Endothelial cell of umbilical vein (primary cell): Measurements from ENCODE around the gene ITFG1. TPM values are rescaled to one million over a fixed set of nuclear protein-coding genes. Genes with fewer than 3 reads are reported as not detected.
A peak's percentile ranks its signal among the peaks of the same experiment; 100 is the strongest.

ENCODE experiments used
- BruUV-seq: library from RNA; stranded (reverse); fragments of 400-500 nt; replicated peaks from 2 replicates; lab custom pipeline; 2021; lab: Mats Ljungman, UMichigan
- CTCF ChIA-PET: fragments of 300-600, 350-600 bp; sonication (Branson Sonifier 250); formaldehyde crosslinking; loops from one replicate; lab custom pipeline; 2021; ENCODE audit warnings: antibody characterized with exemption, inconsistent platforms; lab: Charles Lee
- POLR2A ChIA-PET: fragments of 300-600, 350-600 bp; sonication (Branson Sonifier 250); formaldehyde crosslinking; loops from one replicate; lab custom pipeline; 2021; ENCODE audit warnings: antibody characterized with exemption, inconsistent platforms; lab: Charles Lee
- DNase-seq: peaks from one replicate; pipeline ENCODE4 v3.0.0-alpha.2; 2011; ENCODE audit warnings: low read depth, low spot score
- FAIRE-seq: peaks from 2 replicates; lab custom pipeline; 2011; peaks lifted over from hg19 to GRCh38; lab: Jason Lieb, UNC
- H2AFZ ChIP-seq: 2 replicates; pipeline ENCODE4 v1.6.0; 2012; ENCODE audit warnings: low read depth, low read length, control low read depth, inconsistent platforms
- H3K27ac ChIP-seq: 2 replicates; pipeline ENCODE4 v1.5.1; 2011; ENCODE audit warnings: low read depth, mild to moderate bottlenecking, control low read depth, low read length, moderate library complexity; ENCODE audit not compliant: insufficient read depth
- H3K27me3 ChIP-seq, 2 experiments: 2 replicates each; pipeline versions ENCODE4 v1.6.0 to v1.6.1; 2011; ENCODE audit warnings: low read length in 2 of 2, mixed read lengths in 1 of 2; ENCODE audit not compliant: control insufficient read depth in 2 of 2, insufficient read depth in 2 of 2
- H3K36me3 ChIP-seq, 2 experiments: 2 replicates in 1 of 2; 3 replicates in 1 of 2; pipeline ENCODE4 v1.5.1; 2011; ENCODE audit warnings: low read length in 2 of 2, mild to moderate bottlenecking in 1 of 2, moderate library complexity in 1 of 2; ENCODE audit not compliant: control insufficient read depth in 2 of 2, insufficient read depth in 2 of 2; ENCODE audit errors: extremely low read depth in 1 of 2
- H3K4me1 ChIP-seq: 3 replicates; pipeline ENCODE4 v1.5.1; 2011; ENCODE audit warnings: mild to moderate bottlenecking, low read length; ENCODE audit not compliant: control insufficient read depth, insufficient read depth; ENCODE audit errors: extremely low read depth
- H3K4me2 ChIP-seq: 2 replicates; pipeline ENCODE4 v1.6.1; 2011; ENCODE audit warnings: low read length, control low read depth, mixed read lengths; ENCODE audit not compliant: insufficient read depth
- H3K4me3 ChIP-seq, 3 experiments: fragments of 200-600 bp in 1 of 3; sonication (generic), shearing (Covaris generic) in 1 of 3; replicated peaks in 1 of 3; 2 replicates each; pipeline ENCODE4 v1.5.1; 2011 to 2016; ENCODE audit warnings: control low read depth in 3 of 3, low read length in 3 of 3, mild to moderate bottlenecking in 2 of 3, inconsistent platforms in 1 of 3, low read depth in 1 of 3, moderate library complexity in 1 of 3; ENCODE audit not compliant: insufficient read depth in 1 of 3
- H3K79me2 ChIP-seq: 2 replicates; pipeline ENCODE4 v1.6.0; 2012; ENCODE audit warnings: low read length, inconsistent platforms; ENCODE audit not compliant: control insufficient read depth, insufficient read depth
- H3K9ac ChIP-seq: replicated peaks from 2 replicates; pipeline ENCODE3; 2011; ENCODE audit warnings: low read length, control low read depth; ENCODE audit not compliant: insufficient read depth; ENCODE audit errors: extremely low read depth
- H3K9me1 ChIP-seq: replicated peaks from 3 replicates; pipeline ENCODE4 v1.6.0; 2011; ENCODE audit warnings: mild to moderate bottlenecking, low read length; ENCODE audit not compliant: control insufficient read depth, insufficient read depth; ENCODE audit errors: extremely low read depth
- H3K9me3 ChIP-seq: replicated peaks from 2 replicates; pipeline ENCODE4 v1.5.1; 2012; ENCODE audit warnings: low read length, inconsistent platforms; ENCODE audit not compliant: control insufficient read depth, insufficient read depth
- H4K20me1 ChIP-seq: replicated peaks from 2 replicates; pipeline ENCODE3; 2011; ENCODE audit warnings: mild to moderate bottlenecking, low read length; ENCODE audit not compliant: control insufficient read depth, insufficient read depth; ENCODE audit errors: extremely low read depth
- CTCF ChIP-seq, 2 donors: IDR thresholded peaks; 1 replicate in 1 of 2; 2 replicates in 1 of 2; pipeline ENCODE4 v1.5.1; 2011; ENCODE audit warnings: low read length in 2 of 2, mild to moderate bottlenecking in 2 of 2, moderate library complexity in 2 of 2, control low read depth in 1 of 2, inconsistent platforms in 1 of 2, low read depth in 1 of 2; ENCODE audit not compliant: insufficient read depth in 1 of 2; ENCODE audit errors: extremely low read depth in 1 of 2
- MAX ChIP-seq: IDR thresholded peaks from 2 replicates; pipeline ENCODE4 v1.6.1; 2011; ENCODE audit not compliant: insufficient read depth, insufficient read length
- MYC ChIP-seq: IDR thresholded peaks from one replicate; pipeline ENCODE4 v1.6.1; 2011; ENCODE audit warnings: mild to moderate bottlenecking, low read depth, low read length
- dilution Hi-C: fragments of 300-500 bp; cut with MboI; formaldehyde crosslinking; loops from one replicate; pipeline ENCODE4 v1.15.0; 2019; ENCODE audit warnings: low sequenced_read_pairs; ENCODE audit not compliant: extremely low pct_ligation_motif_present
- intact Hi-C: fragments of 100-400 bp; cut with micrococcal nuclease; formaldehyde crosslinking; loops from one replicate; pipeline ENCODE4 v1.10.0; 2022
- polyA plus RNA-seq, 4 experiments: library from polyadenylated mRNA; depleted of rRNA in 3 of 4; stranded (reverse) in 3 of 4; unstranded in 1 of 4; fragments of >200 nt; gene quantifications; 2 replicates each; pipeline versions ENCODE4 v1.2.1 to v1.2.3, GENCODE V29; 2011 to 2012; ENCODE audit warnings: missing spikeins in 1 of 4
- total RNA-seq: library from RNA; stranded (reverse); gene quantifications from 2 replicates; pipeline ENCODE4 v1.2.3, GENCODE V29; 2021

ITFG1 gene
- total and polyA plus RNA-seq, 2 donors (not counting 3 experiments of a cell fraction or from before 2014, with no cell fraction given), result 32.1 to 44.2 TPM

DNA sequence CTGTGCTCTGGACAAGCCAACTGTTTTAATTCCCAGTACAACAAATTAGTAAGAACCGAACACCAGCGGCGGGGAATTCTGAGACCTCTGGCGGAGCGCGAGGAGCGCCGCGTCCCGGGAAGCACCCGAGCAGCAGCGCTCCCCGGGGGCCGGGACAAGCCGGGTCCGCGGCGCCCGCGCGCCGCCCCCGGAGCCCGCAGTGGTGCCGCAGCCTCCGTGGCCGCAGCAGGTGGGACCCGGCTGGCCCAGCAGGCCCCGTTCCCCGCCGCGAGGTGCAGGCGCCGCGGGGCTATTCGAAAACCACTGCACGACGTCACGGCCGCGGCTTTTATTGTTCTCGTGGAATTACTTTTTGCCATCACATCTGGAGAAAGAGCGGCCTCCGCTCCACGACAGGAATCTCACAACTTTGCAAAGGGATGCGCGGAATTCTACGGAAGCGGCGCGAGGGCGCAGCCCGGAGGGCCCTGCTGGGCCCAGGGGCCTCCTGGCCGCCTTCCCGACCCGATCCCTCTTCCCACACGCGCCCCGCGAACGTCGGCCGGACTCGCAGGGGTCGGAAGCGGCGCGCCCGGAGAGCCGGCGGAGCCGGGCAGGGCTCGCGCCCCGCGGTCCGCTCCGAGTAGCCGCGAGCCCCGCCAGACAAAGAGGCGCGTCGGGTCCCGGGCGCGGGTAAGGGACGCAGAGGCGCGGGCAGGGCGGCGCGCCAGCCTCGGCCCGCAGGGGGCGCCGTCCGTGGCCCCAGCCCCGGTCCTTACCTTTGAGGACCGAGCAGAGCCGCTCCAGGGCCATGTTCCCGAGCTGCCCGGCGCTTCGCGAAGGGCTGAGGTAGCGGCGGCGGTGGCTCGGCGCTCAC lies 317.8 kb downstream of the ITFG1 start:
- no peak for FAIRE-seq
- H3K4me1 ChIP-seq, result peaks cover under 1% of the 10 kb centered on the region
- H2AFZ ChIP-seq, result peak overlapping the region; percentile 92
- ChIA-PET CTCF (interaction anchor here (0.5 to 6.5 kb wide), 43 partner anchors 12 to 1480 kb away, joined by 3 to 199 read pairs (median 5); partner anchors contain the start of genes ABCC12, DNAJA2, ITFG1 and PHKB), POLR2A (no interaction called here)
- no peaks in the 10 kb centered on the region for H3K27me3 ChIP-seq
- no peaks in the 10 kb centered on the region for H4K20me1 ChIP-seq
- no peak for TF ChIP-seq MYC
- TF ChIP-seq CTCF (IDR thresholded peaks at IDR 0.05; ENCODE audit: extremely low read depth in 1 of 2, insufficient read depth in 1 of 2, low read depth in 1 of 2, low read length in 2 of 2), result peak; percentile 75 to 88
- no peak for TF ChIP-seq MAX
- no peaks in the 10 kb centered on the region for H3K9me1 ChIP-seq
- intact Hi-C loops (loop anchor here (1.0 to 5.0 kb wide), 11 partner anchors 18 to 974 kb away; partner anchors contain the start of genes C16orf87, ITFG1, ORC6 and PHKB), dilution Hi-C loops (no loop called here)
- no peaks in the 10 kb centered on the region for H3K9me3 ChIP-seq
- H3K4me2 ChIP-seq, result peak overlapping the region; percentile 98
- H3K36me3 ChIP-seq, result no peaks in the 10 kb centered on the region
- H3K9ac ChIP-seq, result peak overlapping the region; percentile 88
- H3K4me3 ChIP-seq, result peak overlapping the region; percentile 62 to 83 (median 69)
- peak; percentile 79 for DNase-seq
- BruUV-seq, result no TSS peak
- H3K27ac ChIP-seq, result peak overlapping the region; percentile 67
- peaks cover 10% of the 10 kb centered on the region for H3K79me2 ChIP-seq
